Measurements from ENCODE around the gene PYDC1. TPM values are rescaled to one million over a fixed set of nuclear protein-coding genes. Genes with fewer than 3 reads are reported as not detected.
"Not testable (repeated sequence)": the region's sequence is repeated elsewhere in the genome, so short reads cannot be mapped to it uniquely, and the experiment has no call there.

Gene PYDC1
- total RNA-seq, 4 donors from 2014 or later: not detected

GRCh38 chr16:31179747-31180459 is 37.0 kb downstream of the PYDC1 start, which contains the start of gene FUS:
FUS (plus strand) TSS chr16:31180139; CDS start chr16:31180215, 76 bp downstream.
- DNase-seq: peak; percentile 94
- in situ Hi-C loops (cut with MboI; ENCODE audit: low pct_ligation_motif_present in 1 of 4, low pct_unique_long_range_greater_than_20kb in 1 of 4, low sequenced_read_pairs in 3 of 4): loop anchor here in 1 of 4 donors (25.0 kb wide), 1 partner anchor 257 kb away; the partner anchor contains the start of genes COX6A2 and ZNF843
- intact Hi-C loops (cut with DNase I; ENCODE audit: low total_unique reads): loop anchor here (10.0 kb wide), 1 partner anchor 265 kb away; the partner anchor contains the start of gene ZNF843
- no peaks in the 10 kb centered on the region for H3K27me3 ChIP-seq
- 1% methylated on average over 26 of the region's 69 CpGs; no CpG with 5 or more reads in 1 of the 2 donors for WGBS, 2 donors (ENCODE audit: low coverage in 1 of 2)
- TF ChIP-seq POLR2AphosphoS5 (IDR thresholded peaks at IDR 0.05) (peak; percentile 100), CTCF (IDR thresholded peaks at IDR 0.05) (no peak), POLR2A (IDR thresholded peaks at IDR 0.05) (peak; percentile 100), EP300 (IDR thresholded peaks at IDR 0.05; ENCODE audit: low read depth) (no peak)
- H3K4me3 ChIP-seq: peak within 1 kb of the TSS; percentile 70 to 99 (median 94)
- peaks cover 19 to 41% (median 32%) of the 10 kb centered on the region in 4 donors for H3K4me1 ChIP-seq
- H3K9me3 ChIP-seq: no peaks in the 10 kb centered on the region
- peaks cover 0 to 25% (median 9%) of the 10 kb centered on the region in 4 donors for H3K36me3 ChIP-seq
- peak within 1 kb of the TSS; percentile 96 to 99 (median 98) for H3K27ac ChIP-seq

DNA sequence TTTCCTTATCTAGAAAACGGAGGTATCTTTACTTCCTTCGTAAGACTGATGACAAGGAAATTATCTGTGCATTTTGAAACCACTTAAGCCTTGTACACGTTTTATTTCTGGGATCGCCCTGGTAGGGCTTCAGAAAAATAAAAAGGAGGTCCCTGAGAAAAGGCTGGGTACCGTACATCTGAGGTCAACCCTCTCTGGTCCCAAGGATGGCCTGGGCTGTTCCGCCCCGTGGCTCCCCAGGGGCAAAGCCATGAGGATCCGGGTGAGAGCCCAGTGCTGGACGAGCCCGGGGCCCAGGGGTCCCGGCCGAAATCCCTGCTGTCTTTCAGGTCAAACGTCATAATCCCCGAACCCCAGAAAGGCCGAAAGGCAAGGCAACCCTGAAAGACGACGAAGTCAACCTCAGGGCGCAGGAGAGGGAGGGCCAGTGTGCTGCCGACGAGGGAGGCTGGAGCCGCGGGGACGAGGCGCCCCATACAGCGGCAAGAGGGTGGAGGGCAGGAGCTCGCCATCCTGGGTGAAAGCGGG is 37.7 kb downstream of the PYDC1 start:
- no peak for TF ChIP-seq POLR2A (IDR thresholded peaks at IDR 0.05)
- TF ChIP-seq EP300 (IDR thresholded peaks at IDR 0.05; ENCODE audit: low read depth): no peak
- TF ChIP-seq CTCF (IDR thresholded peaks at IDR 0.05): no peak
- no peak for TF ChIP-seq POLR2AphosphoS5 (IDR thresholded peaks at IDR 0.05)
- no peaks in the 10 kb centered on the region for H3K9me3 ChIP-seq
- H3K27ac ChIP-seq: peak overlapping the region; percentile 96 to 99 (median 98)
- 1 to 23% methylated on average over 2 to 27 of the region's 27 CpGs for WGBS, 2 donors (ENCODE audit: low coverage in 1 of 2)
- H3K27me3 ChIP-seq: no peaks in the 10 kb centered on the region
- H3K4me3 ChIP-seq: peak overlapping the region; percentile 70 to 99 (median 94)
- H3K4me1 ChIP-seq: peaks cover 19 to 41% (median 32%) of the 10 kb centered on the region in 4 donors
- in situ Hi-C loops (cut with MboI; ENCODE audit: low pct_ligation_motif_present in 1 of 4, low pct_unique_long_range_greater_than_20kb in 1 of 4, low sequenced_read_pairs in 3 of 4) (loop anchor here in 1 of 4 donors (25.0 kb wide), 1 partner anchor 258 kb away; the partner anchor contains the start of genes COX6A2 and ZNF843), intact Hi-C loops (cut with DNase I; ENCODE audit: low total_unique reads) (no loop called here)
- DNase-seq: no peak
- H3K36me3 ChIP-seq: peaks cover 0 to 19% (median 6%) of the 10 kb centered on the region in 4 donors

- no peak for DNase-seq
- intact Hi-C loops (cut with DNase I; ENCODE audit: low total_unique reads) (no loop called here), in situ Hi-C loops (cut with MboI; ENCODE audit: low pct_ligation_motif_present in 1 of 4, low pct_unique_long_range_greater_than_20kb in 1 of 4, low sequenced_read_pairs in 3 of 4) (loop anchor here in 1 of 4 donors (25.0 kb wide), 1 partner anchor 260 kb away; the partner anchor contains the start of genes COX6A2 and ZNF843)
- H3K27me3 ChIP-seq: no peaks in the 10 kb centered on the region
- no peak overlapping the region for H3K27ac ChIP-seq
- no peak for TF ChIP-seq EP300 (IDR thresholded peaks at IDR 0.05; ENCODE audit: low read depth)
- no peak for TF ChIP-seq POLR2AphosphoS5 (IDR thresholded peaks at IDR 0.05)
- no peak for TF ChIP-seq CTCF (IDR thresholded peaks at IDR 0.05)
- no peak for TF ChIP-seq POLR2A (IDR thresholded peaks at IDR 0.05)
- peaks cover 11 to 22% (median 20%) of the 10 kb centered on the region in 4 donors for H3K4me1 ChIP-seq
- no peaks in the 10 kb centered on the region for H3K36me3 ChIP-seq
- no peak overlapping the region for H3K4me3 ChIP-seq
- 40 to 69% methylated on average over 1 to 3 of the region's 3 CpGs for WGBS, 2 donors (ENCODE audit: low coverage in 1 of 2)
- H3K9me3 ChIP-seq: no peaks in the 10 kb centered on the region
These were observed 39.8 kb downstream of the PYDC1 start for GRCh38 chr16:31177136-31177535.

DNA sequence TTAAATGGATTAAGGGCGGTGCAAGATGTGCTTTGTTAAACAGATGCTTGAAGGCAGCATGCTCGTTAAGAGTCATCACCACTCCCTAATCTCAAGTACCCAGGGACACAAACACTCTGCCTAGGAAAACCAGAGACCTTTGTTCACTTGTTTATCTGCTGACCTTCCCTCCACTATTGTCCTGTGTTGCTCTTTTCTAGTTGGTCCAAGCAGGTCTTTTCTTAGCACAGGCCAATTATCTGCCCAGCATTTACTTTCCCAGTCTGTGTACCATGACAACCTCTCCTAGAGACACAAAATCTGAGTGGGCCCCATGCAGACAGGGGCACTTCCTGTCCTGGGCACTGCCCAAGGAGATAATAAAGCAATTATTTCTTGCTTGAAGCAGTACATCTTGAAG is 46.9 kb downstream of the PYDC1 start:
- H3K4me3 ChIP-seq; H3K36me3 ChIP-seq; DNase-seq; H3K27me3 ChIP-seq; H3K4me1 ChIP-seq; H3K9me3 ChIP-seq; H3K27ac ChIP-seq; intact Hi-C loops (cut with DNase I; ENCODE audit: low total_unique reads): not testable (repeated sequence)
- in situ Hi-C loops (cut with MboI; ENCODE audit: low pct_ligation_motif_present in 1 of 4, low pct_unique_long_range_greater_than_20kb in 1 of 4, low sequenced_read_pairs in 3 of 4): loop anchor here in 1 of 4 donors (25.0 kb wide), 1 partner anchor 183 kb away; the partner anchor contains the start of gene HSD3B7
- no CpG with 5 or more reads among the region's 2 CpGs for WGBS, 2 donors (ENCODE audit: low coverage in 1 of 2)
